Measurements from ENCODE around the gene ZBTB25.

GRCh38 chr14:64440494-64440893 lies 63.1 kb downstream of the ZBTB25 start:
- no peak for TF ChIP-seq CTCF (IDR thresholded peaks at IDR 0.05)
- no peak for TF ChIP-seq POLR2A (IDR thresholded peaks at IDR 0.05)
